Panc1 (cell line): ENCODE data around the gene IDUA. TPM values are rescaled to one million over a fixed set of nuclear protein-coding genes. Genes with fewer than 3 reads are reported as not detected.

ENCODE experiments used
- ATAC-seq: fragments of 200-7000 bp; cut with Tn5 transposase; 2 replicates; pipeline ENCODE4 v1.9.1; 2020; ENCODE audit warnings: mild to moderate bottlenecking, moderate library complexity
- BruUV-seq: library from RNA; stranded (reverse); fragments of 400-500 nt; replicated peaks from 2 replicates; lab custom pipeline; 2021; lab: Mats Ljungman, UMichigan
- CTCF ChIA-PET: fragments of 300-600 bp; sonication (Branson Sonifier 250); formaldehyde crosslinking; loops from one replicate; lab custom pipeline; 2022; ENCODE audit warnings: antibody characterized with exemption; lab: Charles Lee
- POLR2A ChIA-PET: fragments of 300-600 bp; sonication (Branson Sonifier 250); formaldehyde crosslinking; loops from one replicate; lab custom pipeline; 2022; ENCODE audit warnings: antibody characterized with exemption; lab: Charles Lee
- DNase-seq: peaks from one replicate; pipeline ENCODE4 v3.0.0-alpha.2; 2010; ENCODE audit warnings: low read depth, low spot score
- H3K27ac ChIP-seq: 2 replicates; pipeline ENCODE4 v1.5.1; 2011; ENCODE audit warnings: mild to moderate bottlenecking, low read length, inconsistent platforms
- H3K27me3 ChIP-seq: fragments of 200-500 bp; sonication (Bioruptor generic); 2 replicates; pipeline ENCODE4 v1.6.0; 2014; ENCODE audit warnings: low read length, inconsistent platforms; ENCODE audit not compliant: control insufficient read depth, insufficient read depth
- H3K36me3 ChIP-seq: fragments of 200-500 bp; sonication (Bioruptor generic); 2 replicates; pipeline ENCODE4 v1.5.1; 2014; ENCODE audit warnings: inconsistent platforms, mild to moderate bottlenecking, low read length, moderate library complexity; ENCODE audit not compliant: control insufficient read depth, insufficient read depth
- H3K4me1 ChIP-seq: 2 replicates; pipeline ENCODE4 v1.5.1; 2011; ENCODE audit warnings: inconsistent platforms, mild to moderate bottlenecking, low read length, moderate library complexity; ENCODE audit not compliant: control insufficient read depth, insufficient read depth
- H3K4me3 ChIP-seq, 2 experiments: 2 replicates each; pipeline ENCODE4 v1.5.1; 2011 to 2012; ENCODE audit warnings: low read depth in 2 of 2, low read length in 2 of 2, mild to moderate bottlenecking in 2 of 2, inconsistent platforms in 1 of 2, moderate library complexity in 1 of 2
- H3K9me3 ChIP-seq: fragments of 200-500 bp; sonication (Bioruptor generic); 2 replicates; pipeline ENCODE4 v1.5.1; 2014; ENCODE audit warnings: low read depth, mild to moderate bottlenecking, inconsistent platforms, low read length, moderate library complexity; ENCODE audit not compliant: control insufficient read depth, insufficient read depth
- CTCF ChIP-seq: fragments of 450-650 bp; IDR thresholded peaks from 2 replicates; pipeline ENCODE4 v1.5.1; 2017; ENCODE audit warnings: mild to moderate bottlenecking
- POLR2AphosphoS5 ChIP-seq: IDR thresholded peaks from 2 replicates; pipeline ENCODE4 v1.6.1; 2012; ENCODE audit warnings: mild to moderate bottlenecking, low read depth, low read length, moderate library complexity
- REST ChIP-seq, 2 experiments: IDR thresholded peaks; 2 replicates each; pipeline ENCODE4 v1.6.1; 2011 to 2012; ENCODE audit warnings: low read depth in 2 of 2, control low read depth in 1 of 2, low read length in 1 of 2, mild to moderate bottlenecking in 1 of 2, moderate library complexity in 1 of 2; ENCODE audit not compliant: insufficient read depth in 1 of 2
- SIN3A ChIP-seq: IDR thresholded peaks from 2 replicates; pipeline ENCODE4 v1.6.1; 2012; ENCODE audit warnings: low read depth, mild to moderate bottlenecking, low read length, moderate library complexity, borderline replicate concordance; ENCODE audit not compliant: insufficient read depth
- TCF7L2 ChIP-seq: IDR thresholded peaks from 2 replicates; pipeline ENCODE4 v1.6.1; 2011; ENCODE audit warnings: mild to moderate bottlenecking, low read depth, low read length, inconsistent platforms
- in situ Hi-C: cut with HindIII; loops from 2 replicates; pipeline ENCODE4 v1.10.0; 2016; ENCODE audit warnings: low sequenced_read_pairs, low pct_unique_long_range_greater_than_20kb
- intact Hi-C: fragments of 100-400 bp; cut with micrococcal nuclease; formaldehyde crosslinking; loops from one replicate; pipeline ENCODE4 v1.10.0; 2022; ENCODE audit not compliant: unreplicated experiment
- total RNA-seq: library from RNA; stranded (reverse); gene quantifications from one replicate; pipeline ENCODE4 v1.2.1, GENCODE V29; 2021; ENCODE audit not compliant: unreplicated experiment

IDUA gene
- total RNA-seq, 1 experiment from 2014 or later, result 30.6 TPM

GRCh38 chr4:968621-969394, 18.0 kb upstream of the IDUA start:
- H3K27ac ChIP-seq, result no peak overlapping the region

More at GRCh38 chr4:968621-969394, 18.0 kb upstream of the IDUA start:
- no peaks in the 10 kb centered on the region for H3K27me3 ChIP-seq
- intact Hi-C loops (no loop called here), in situ Hi-C loops (no loop called here)
- POLR2A ChIA-PET, result no interaction called here
- no peaks in the 10 kb centered on the region for H3K36me3 ChIP-seq
- ATAC-seq, result no peak
- TF ChIP-seq POLR2AphosphoS5 (no peak), SIN3A (no peak), REST (IDR thresholded peaks at IDR 0.05; ENCODE audit: insufficient read depth in 1 of 2, low read depth in 2 of 2, low read length in 1 of 2) (no peak), CTCF (no peak), TCF7L2 (no peak)
- no peak for DNase-seq
- CTCF ChIA-PET, result no interaction called here
- no TSS peak for BruUV-seq
- peaks cover 6% of the 10 kb centered on the region; the same call in 1 of the 2 replicates for H3K4me1 ChIP-seq
- H3K9me3 ChIP-seq, result no peaks in the 10 kb centered on the region
- H3K4me3 ChIP-seq, result no peak overlapping the region
